ENCODE data around the gene TRMT11. TPM values are rescaled to one million over a fixed set of nuclear protein-coding genes. Genes with fewer than 3 reads are reported as not detected.

Gene TRMT11
- total and polyA plus RNA-seq, 2 of the 13 experiments (the other 11 are each of a cell fraction or from before 2014, with no cell fraction given): 42.2 to 81.9 TPM

DNA sequence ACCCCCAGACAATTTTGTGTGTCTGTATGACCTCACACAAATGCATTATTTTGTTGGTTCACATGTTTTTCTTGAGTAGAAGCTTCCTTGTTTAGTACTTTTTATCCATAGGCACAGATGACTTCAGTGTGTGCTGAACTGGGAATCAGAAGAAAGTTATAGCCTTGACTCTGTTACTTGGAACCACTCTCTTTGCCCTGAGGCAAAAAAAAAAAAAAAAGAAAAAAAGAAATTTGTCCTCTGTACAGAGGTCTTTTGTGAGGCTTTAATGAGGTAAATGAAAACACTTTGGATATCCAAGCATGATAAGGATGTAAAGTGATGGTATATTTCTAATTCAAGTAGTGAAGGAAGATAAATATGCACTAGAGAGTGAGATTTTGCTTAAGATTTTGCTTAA lies 51.9 kb downstream of the TRMT11 start:
- Histone ChIP-seq H3K9me3 (ENCODE audit: low read length) (no peaks in the 10 kb centered on the region), H3K4me1 (ENCODE audit: insufficient read depth, low read length) (peaks cover 21% of the 10 kb centered on the region), H3K4me3 (replicated peaks in 1 of 3; ENCODE audit: insufficient read depth in 1 of 3, low read depth in 2 of 3, low read length in 3 of 3) (no peak overlapping the region), H3K79me2 (ENCODE audit: insufficient read depth, low read length) (no peaks in the 10 kb centered on the region), H4K20me1 (ENCODE audit: insufficient read depth, low read length) (peaks cover 6% of the 10 kb centered on the region; the same call in 1 of the 2 replicates), H3K36me3 (replicated peaks in 1 of 2; ENCODE audit: control insufficient read depth in 1 of 2, insufficient read depth in 2 of 2, low read length in 2 of 2) (peaks cover 10 to 84% of the 10 kb centered on the region in 2 experiments), H3K27me3 (ENCODE audit: control insufficient read depth in 1 of 2, insufficient read depth in 2 of 2, low read length in 2 of 2) (no peaks in the 10 kb centered on the region), H2AFZ (ENCODE audit: low read length) (no peak overlapping the region), H3K4me2 (ENCODE audit: low read depth, low read length) (no peak overlapping the region), H3K9ac (ENCODE audit: insufficient read depth, low read depth, low read length) (no peak overlapping the region), H3K27ac (ENCODE audit: extremely low read length, insufficient read depth, low read length) (no peak overlapping the region)
- CTCF ChIA-PET (ENCODE audit: low intra/inter-chr PET ratio, low total read pairs): no interaction called here
- TF ChIP-seq CHD4 (IDR thresholded peaks at IDR 0.05; ENCODE audit: borderline replicate concordance, low read length): no peak
- TF ChIP-seq ZNF550 (CRISPR knock-in tag; IDR thresholded peaks at IDR 0.05; ENCODE audit: borderline replicate concordance): no peak
- TF ChIP-seq ATF7 (IDR thresholded peaks at IDR 0.05): no peak
- TF ChIP-seq ATF7 (CRISPR knock-in tag; IDR thresholded peaks at IDR 0.05): no peak
- TF ChIP-seq, protein P1, sequence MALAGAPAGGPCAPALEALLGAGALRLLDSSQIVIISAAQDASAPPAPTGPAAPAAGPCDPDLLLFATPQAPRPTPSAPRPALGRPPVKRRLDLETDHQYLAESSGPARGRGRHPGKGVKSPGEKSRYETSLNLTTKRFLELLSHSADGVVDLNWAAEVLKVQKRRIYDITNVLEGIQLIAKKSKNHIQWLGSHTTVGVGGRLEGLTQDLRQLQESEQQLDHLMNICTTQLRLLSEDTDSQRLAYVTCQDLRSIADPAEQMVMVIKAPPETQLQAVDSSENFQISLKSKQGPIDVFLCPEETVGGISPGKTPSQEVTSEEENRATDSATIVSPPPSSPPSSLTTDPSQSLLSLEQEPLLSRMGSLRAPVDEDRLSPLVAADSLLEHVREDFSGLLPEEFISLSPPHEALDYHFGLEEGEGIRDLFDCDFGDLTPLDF (CRISPR knock-in tag; IDR thresholded peaks at IDR 0.05): no peak
- TF ChIP-seq, protein P2, sequence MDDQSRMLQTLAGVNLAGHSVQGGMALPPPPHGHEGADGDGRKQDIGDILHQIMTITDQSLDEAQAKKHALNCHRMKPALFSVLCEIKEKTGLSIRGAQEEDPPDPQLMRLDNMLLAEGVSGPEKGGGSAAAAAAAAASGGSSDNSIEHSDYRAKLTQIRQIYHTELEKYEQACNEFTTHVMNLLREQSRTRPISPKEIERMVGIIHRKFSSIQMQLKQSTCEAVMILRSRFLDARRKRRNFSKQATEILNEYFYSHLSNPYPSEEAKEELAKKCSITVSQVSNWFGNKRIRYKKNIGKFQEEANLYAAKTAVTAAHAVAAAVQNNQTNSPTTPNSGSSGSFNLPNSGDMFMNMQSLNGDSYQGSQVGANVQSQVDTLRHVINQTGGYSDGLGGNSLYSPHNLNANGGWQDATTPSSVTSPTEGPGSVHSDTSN (CRISPR knock-in tag; IDR thresholded peaks at IDR 0.05; ENCODE audit: borderline replicate concordance): no peak
- TF ChIP-seq FIP1L1 (IDR thresholded peaks at IDR 0.05; ENCODE audit: borderline replicate concordance, insufficient read depth, low read depth, low read length): no peak
- no TSS peak for BruUV-seq (replicated peaks)
- POLR2A ChIA-PET: no interaction called here
- FAIRE-seq: no peak
- DNase-seq (ENCODE audit: low spot score): no peak
- intact Hi-C loops (cut with micrococcal nuclease; ENCODE audit: unreplicated experiment) (no loop called here), in situ Hi-C loops (cut with HindIII; ENCODE audit: extremely low pct_ligation_motif_present, low pct_unique_long_range_greater_than_20kb) (loop anchor here (25.0 kb wide), 2 partner anchors 624 to 1074 kb away; partner anchors contain the start of gene RSPO3)
- no peak for ATAC-seq

Data from HepG2 (cell line).